T47D (cell line): ENCODE data around the gene RASGRF2.
A peak's percentile ranks its signal among the peaks of the same experiment; 100 is the strongest.
"Not testable (repeated sequence)": the region's sequence is repeated elsewhere in the genome, so short reads cannot be mapped to it uniquely, and the experiment has no call there.

ENCODE experiments used
- DNase-seq, 2 experiments: peaks; one replicate each; pipeline versions ENCODE4 v3.0.0 to v3.0.0-alpha.2; 2011 to 2012; ENCODE audit warnings: low read depth in 1 of 2, low spot score in 1 of 2
- JUND ChIP-seq: IDR thresholded peaks from 2 replicates; pipeline ENCODE4 v1.6.1; 2012; ENCODE audit warnings: low read depth
- in situ Hi-C: cut with HindIII; loops from 2 replicates; pipeline ENCODE4 v1.10.0; 2016; ENCODE audit warnings: low sequenced_read_pairs, low pct_unique_long_range_greater_than_20kb

RASGRF2 gene

GRCh38 chr5:81256766-81257165 is 296.6 kb downstream of the RASGRF2 start:
- in situ Hi-C loops = no loop called here
- no peak for TF ChIP-seq JUND
- DNase-seq = no peak

- DNase-seq, in situ Hi-C loops: not testable (repeated sequence)
Measured at GRCh38 chr5:81262796-81263195, 302.6 kb downstream of the RASGRF2 start.

- in situ Hi-C loops = no loop called here
- TF ChIP-seq JUND = no peak
- no peak for DNase-seq
Measured at GRCh38 chr5:81265101-81265500, 304.9 kb downstream of the RASGRF2 start.

- TF ChIP-seq JUND = no peak
- in situ Hi-C loops = no loop called here
Measured at GRCh38 chr5:81268521-81269196, 308.5 kb downstream of the RASGRF2 start.

GRCh38 chr5:81269751-81270393 is 309.7 kb downstream of the RASGRF2 start:
- no peak for TF ChIP-seq JUND
- in situ Hi-C loops = no loop called here
- no peak for DNase-seq

More at GRCh38 chr5:81268521-81269196, 308.5 kb downstream of the RASGRF2 start:
- peak in 1 of 2 experiments; percentile 8 for DNase-seq

- in situ Hi-C loops, DNase-seq: not testable (repeated sequence)
Measured at GRCh38 chr5:81270394-81271027, 310.3 kb downstream of the RASGRF2 start.
